Activated CD4-positive, alpha-beta T cell treated with anti-CD3 and anti-CD28 coated beads for 36 hours (primary cell): ENCODE results near the gene RALGDS. TPM values are rescaled to one million over a fixed set of nuclear protein-coding genes. Genes with fewer than 3 reads are reported as not detected.
"Not testable (repeated sequence)": the region's sequence is repeated elsewhere in the genome, so short reads cannot be mapped to it uniquely, and the experiment has no call there.

Source experiments
- ATAC-seq: fragments of 200-7000 bp; cut with Tn5 transposase; one replicate; pipeline ENCODE4 v1.10.0; 2021; ENCODE audit warnings: mild to moderate bottlenecking, moderate library complexity
- CTCF ChIA-PET: fragments of 350-600 bp; sonication (Branson Sonifier 250); formaldehyde crosslinking; loops from one replicate; lab custom pipeline; 2021; ENCODE audit warnings: antibody characterized with exemption; lab: Charles Lee
- POLR2A ChIA-PET: fragments of 350-600 bp; sonication (Branson Sonifier 250); formaldehyde crosslinking; loops from one replicate; lab custom pipeline; 2021; ENCODE audit warnings: antibody characterized with exemption, inconsistent platforms; lab: Charles Lee
- DNase-seq: peaks from one replicate; pipeline ENCODE4 v3.0.0-alpha.2; 2020
- H3K27ac Mint-ChIP-seq: one replicate; pipeline ENCODE4 v1.8.0; 2021; ENCODE audit warnings: mixed read lengths
- H3K27me3 Mint-ChIP-seq: one replicate; pipeline ENCODE4 v1.8.0; 2021; ENCODE audit warnings: mixed read lengths
- H3K36me3 Mint-ChIP-seq: one replicate; pipeline ENCODE4 v1.8.0; 2021; ENCODE audit warnings: low read depth, mixed read lengths
- H3K4me1 Mint-ChIP-seq: one replicate; pipeline ENCODE4 v1.8.0; 2021; ENCODE audit warnings: mixed read lengths
- H3K4me3 Mint-ChIP-seq: one replicate; pipeline ENCODE4 v1.8.0; 2021; ENCODE audit warnings: mild to moderate bottlenecking, moderate library complexity, mixed read lengths
- H3K9me3 Mint-ChIP-seq: one replicate; pipeline ENCODE4 v1.8.0; 2021; ENCODE audit warnings: low read depth, mixed read lengths
- intact Hi-C, 2 experiments: fragments of 100-400 bp; cut with DNase I in 1 of 2; cut with micrococcal nuclease in 1 of 2; formaldehyde crosslinking; loops; one replicate each; pipeline versions ENCODE4 v1.14.2 to v1.15.1; 2022 to 2024; cut with DNase I, micrococcal nuclease
- total RNA-seq, 2 experiments: library from RNA; stranded (reverse); gene quantifications; one replicate each; pipeline ENCODE4 v1.2.3, GENCODE V29; 2021

The RALGDS gene
- total RNA-seq, 2 experiments from 2014 or later, result 65.1 to 78.6 TPM

DNA sequence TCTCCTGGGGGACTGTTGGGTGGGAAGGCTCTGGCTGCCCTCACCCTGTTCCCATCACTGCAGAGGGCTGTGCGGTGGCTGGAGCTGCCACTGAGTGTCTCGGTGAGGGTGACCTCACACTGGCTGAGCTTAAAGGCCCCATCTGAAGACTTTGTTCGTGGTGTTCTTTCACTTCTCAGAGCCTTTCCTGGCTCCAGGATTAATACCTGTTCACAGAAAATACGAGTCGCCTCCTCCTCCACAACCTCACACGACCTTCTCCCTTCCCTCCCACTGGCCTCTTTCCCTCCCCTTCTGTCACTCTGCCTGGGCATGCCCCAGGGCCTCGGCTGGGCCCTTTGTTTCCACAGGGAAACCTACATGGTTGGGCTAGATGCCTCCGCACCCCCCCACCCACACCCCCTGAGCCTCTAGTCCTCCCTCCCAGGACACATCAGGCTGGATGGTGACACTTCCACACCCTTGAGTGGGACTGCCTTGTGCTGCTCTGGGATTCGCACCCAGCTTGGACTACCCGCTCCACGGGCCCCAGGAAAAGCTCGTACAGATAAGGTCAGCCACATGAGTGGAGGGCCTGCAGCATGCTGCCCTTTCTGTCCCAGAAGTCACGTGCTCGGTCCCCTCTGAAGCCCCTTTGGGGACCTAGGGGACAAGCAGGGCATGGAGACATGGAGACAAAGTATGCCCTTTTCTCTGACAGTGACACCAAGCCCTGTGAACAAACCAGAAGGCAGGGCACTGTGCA is 59.8 kb downstream of the RALGDS start:
- H3K27ac Mint-ChIP-seq, CTCF ChIA-PET, H3K27me3 Mint-ChIP-seq, intact Hi-C loops, H3K4me3 Mint-ChIP-seq, H3K9me3 Mint-ChIP-seq, POLR2A ChIA-PET: not testable (repeated sequence)
- Mint-ChIP-seq H3K36me3 (peaks cover 10% of the 10 kb centered on the region), H3K4me1 (peaks cover 42% of the 10 kb centered on the region)
- DNase-seq (peak; percentile 36), ATAC-seq (peak; percentile 34)

DNA sequence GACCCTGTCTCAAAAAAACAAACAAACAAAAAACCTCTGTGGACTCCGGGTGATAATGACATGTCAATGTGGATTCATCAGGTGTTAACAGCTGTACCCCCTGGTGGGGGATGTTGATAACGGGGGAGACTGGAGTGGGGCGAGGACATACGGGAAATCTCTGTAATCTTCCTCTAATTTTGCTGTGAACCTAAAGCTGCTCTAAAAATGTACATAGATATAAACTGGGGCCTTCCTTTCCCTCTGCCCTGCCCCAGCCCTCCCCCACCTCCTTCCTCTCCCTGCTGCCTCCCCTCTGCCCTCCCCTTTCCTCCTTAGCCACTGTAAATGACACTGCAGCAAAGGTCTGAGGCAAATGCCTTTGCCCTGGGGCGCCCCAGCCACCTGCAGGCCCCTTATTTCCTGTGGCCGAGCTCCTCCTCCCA is 60.6 kb downstream of the RALGDS start:
- peaks cover 48% of the 10 kb centered on the region for H3K4me1 Mint-ChIP-seq
- ChIA-PET CTCF (interaction anchor here (0.6 to 1.0 kb wide), 4 partner anchors 16 to 1006 kb away, joined by 3 to 5 read pairs (median 4); partner anchors contain the start of gene GTF3C5), POLR2A (no interaction called here)
- peak overlapping the region; percentile 72 for H3K27ac Mint-ChIP-seq
- H3K4me3 Mint-ChIP-seq, result no peak overlapping the region
- H3K36me3 Mint-ChIP-seq, result peaks cover 13% of the 10 kb centered on the region
- H3K27me3 Mint-ChIP-seq, result no peaks in the 10 kb centered on the region
- H3K9me3 Mint-ChIP-seq, result no peaks in the 10 kb centered on the region
- no peak for DNase-seq
- intact Hi-C loops, result no loop called here
- peak; percentile 17 for ATAC-seq

DNA sequence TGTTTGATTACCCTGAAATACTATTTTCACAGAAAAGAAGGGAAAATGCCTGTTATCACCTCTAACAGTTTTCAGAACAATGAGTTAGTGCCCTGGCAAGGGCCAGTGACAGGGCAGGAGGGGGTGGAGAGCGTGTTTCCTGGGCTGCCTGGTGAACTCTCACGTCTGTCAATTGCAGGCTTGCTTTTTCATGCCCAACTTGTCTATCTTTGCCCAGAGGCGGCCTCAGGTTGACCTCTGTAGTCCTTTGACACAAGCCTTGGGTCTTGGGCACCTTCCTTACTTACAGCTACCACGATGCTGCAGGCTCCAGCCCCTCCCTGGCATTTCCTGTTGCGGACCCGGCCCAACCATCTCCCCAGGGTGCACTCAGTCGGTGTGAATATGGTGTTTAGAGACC is 61.4 kb downstream of the RALGDS start:
- peak overlapping the region; percentile 31 for H3K27ac Mint-ChIP-seq
- CTCF ChIA-PET, result interaction anchor here (0.9 to 1.0 kb wide), 2 partner anchors 17 to 29 kb away, joined by 4 to 5 read pairs; partner anchors contain the start of gene GTF3C5
- intact Hi-C loops, result no loop called here
- POLR2A ChIA-PET, result no interaction called here
- H3K4me1 Mint-ChIP-seq, result peaks cover 48% of the 10 kb centered on the region
- H3K9me3 Mint-ChIP-seq, result no peaks in the 10 kb centered on the region
- peaks cover 18% of the 10 kb centered on the region for H3K36me3 Mint-ChIP-seq
- no peak overlapping the region for H3K4me3 Mint-ChIP-seq
- peak; percentile 19 for DNase-seq
- no peak for ATAC-seq
- H3K27me3 Mint-ChIP-seq, result no peaks in the 10 kb centered on the region

DNA sequence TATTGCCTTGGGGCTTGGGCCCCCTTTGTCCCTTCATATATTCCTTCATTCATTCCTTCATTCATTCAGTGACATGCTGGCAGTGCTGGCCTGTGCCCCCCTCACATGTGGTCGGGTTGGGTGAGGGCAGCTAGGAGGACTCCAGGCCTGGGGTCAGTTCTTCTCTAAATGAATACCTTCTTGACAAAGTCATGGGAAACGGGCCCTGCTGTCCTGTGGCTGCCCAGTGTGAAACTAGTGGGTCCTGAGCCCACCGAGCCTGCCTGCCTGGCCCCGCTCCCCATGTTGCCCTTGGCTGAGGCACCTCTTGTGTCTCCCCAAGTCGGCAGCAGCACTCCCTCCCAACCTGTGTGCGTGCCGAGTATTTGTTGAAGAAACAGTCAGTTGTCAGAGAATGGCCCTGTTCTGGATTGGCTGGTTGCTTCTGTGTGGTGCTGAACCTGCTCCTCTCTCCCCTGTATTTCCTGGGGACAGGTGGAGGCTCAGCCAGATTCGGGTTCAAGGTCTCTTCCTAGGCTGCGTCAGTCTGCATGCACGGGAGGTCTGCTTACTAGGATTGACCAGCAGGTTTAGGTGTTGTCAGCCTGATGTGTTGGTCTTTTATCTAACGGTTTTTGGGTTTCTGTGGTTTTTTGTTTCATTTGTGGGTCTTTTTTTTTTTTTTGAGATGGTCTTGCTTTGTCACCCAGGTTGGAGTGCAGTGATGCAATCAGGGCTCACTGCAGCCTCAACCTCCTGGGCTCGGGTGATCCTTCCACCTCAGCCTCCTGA is 62.3 kb downstream of the RALGDS start:
- Mint-ChIP-seq H3K9me3 (no peaks in the 10 kb centered on the region), H3K4me3 (no peak overlapping the region), H3K36me3 (peaks cover 24% of the 10 kb centered on the region), H3K4me1 (peaks cover 48% of the 10 kb centered on the region), H3K27ac (peak overlapping the region; percentile 44), H3K27me3 (no peaks in the 10 kb centered on the region)
- intact Hi-C loops, result no loop called here
- POLR2A ChIA-PET, result interaction anchor here (0.6 kb wide), 1 partner anchor 1423 kb away, joined by 3 read pairs; no protein-coding TSS in a partner anchor
- CTCF ChIA-PET, result interaction anchor here (1.0 kb wide), 1 partner anchor 180 kb away, joined by 3 read pairs; no protein-coding TSS in a partner anchor
- DNase-seq (peak; percentile 28), ATAC-seq (peak; percentile 14)

DNA sequence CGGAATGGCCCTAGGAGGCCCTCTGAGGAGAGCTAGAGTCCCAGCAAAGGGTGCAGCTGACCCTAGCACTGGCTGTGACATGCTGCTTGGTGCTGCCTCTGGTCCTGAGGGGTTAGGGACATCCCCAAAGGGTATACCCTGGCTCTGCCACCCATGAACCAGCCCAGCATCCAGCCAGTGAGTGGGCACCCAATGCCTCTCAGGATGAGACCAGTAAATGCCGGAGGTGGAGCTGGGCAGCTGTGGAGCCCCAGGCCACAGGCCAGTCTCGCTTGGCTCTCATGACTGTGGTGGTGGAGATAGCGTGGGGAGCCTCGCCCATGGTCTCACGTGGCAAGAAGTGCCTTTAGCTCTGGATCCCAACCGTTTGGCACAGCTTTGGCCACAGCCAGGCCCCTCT is 63.0 kb downstream of the RALGDS start:
- intact Hi-C loops, result no loop called here
- ATAC-seq, result no peak
- Mint-ChIP-seq H3K4me3 (no peak overlapping the region), H3K27me3 (no peaks in the 10 kb centered on the region), H3K4me1 (peaks cover 48% of the 10 kb centered on the region), H3K27ac (no peak overlapping the region), H3K9me3 (no peaks in the 10 kb centered on the region), H3K36me3 (peaks cover 27% of the 10 kb centered on the region)
- ChIA-PET CTCF (interaction anchor here (0.6 to 2.2 kb wide), 4 partner anchors 14 to 180 kb away, joined by 3 to 6 read pairs (median 4); no protein-coding TSS in a partner anchor), POLR2A (interaction anchor here (0.6 kb wide), 1 partner anchor 1423 kb away, joined by 3 read pairs; no protein-coding TSS in a partner anchor)
- no peak for DNase-seq

DNA sequence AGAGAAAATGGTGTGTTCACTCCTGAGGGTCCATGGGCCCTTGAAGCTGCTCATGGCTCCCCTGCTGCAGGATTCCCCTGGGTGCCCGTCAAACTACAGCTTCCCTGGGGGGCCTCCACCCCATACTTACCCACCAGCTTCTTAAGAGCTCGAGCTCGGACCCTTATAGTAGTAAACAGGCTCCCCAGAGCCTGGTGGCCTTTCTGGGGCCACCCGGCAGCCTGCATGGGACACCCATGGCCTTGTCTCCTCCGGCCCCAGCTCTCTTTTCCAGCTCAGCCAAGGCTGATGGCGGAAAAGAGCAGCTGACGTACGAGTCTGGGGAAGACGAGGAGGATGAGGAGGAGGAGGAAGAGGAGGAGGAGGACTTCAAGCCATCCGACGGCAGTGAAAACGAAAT is 63.5 kb downstream of the RALGDS start:
- POLR2A ChIA-PET, result no interaction called here
- Mint-ChIP-seq H3K9me3 (no peaks in the 10 kb centered on the region), H3K4me1 (peaks cover 47% of the 10 kb centered on the region), H3K27me3 (no peaks in the 10 kb centered on the region), H3K36me3 (peaks cover 27% of the 10 kb centered on the region), H3K4me3 (no peak overlapping the region), H3K27ac (peak overlapping the region; percentile 31)
- CTCF ChIA-PET, result interaction anchor here (0.6 to 2.2 kb wide), 5 partner anchors 14 to 181 kb away, joined by 3 to 6 read pairs (median 3); no protein-coding TSS in a partner anchor
- no peak for ATAC-seq
- intact Hi-C loops, result no loop called here
- DNase-seq, result no peak

DNA sequence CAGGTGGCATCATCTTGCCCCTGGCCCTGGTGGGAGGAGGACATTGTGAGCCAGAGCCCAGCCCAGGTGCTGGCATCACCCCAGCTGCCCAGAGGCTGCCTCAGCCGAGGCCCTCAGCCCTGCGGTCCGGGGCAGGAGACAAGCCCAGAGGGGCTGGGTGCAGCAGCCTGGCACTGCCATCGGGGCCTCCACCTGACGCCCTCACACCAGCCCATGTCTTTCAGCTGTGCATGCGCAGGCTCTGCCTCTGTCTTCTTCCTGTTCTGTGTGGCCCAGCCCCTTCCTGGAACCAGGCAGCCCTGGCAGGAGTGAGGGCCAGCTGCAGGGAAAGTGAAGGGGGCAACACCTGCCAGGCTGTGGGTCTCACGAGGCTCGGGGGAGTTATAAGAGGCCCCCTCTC is 64.0 kb downstream of the RALGDS start:
- ChIA-PET CTCF (interaction anchor here (1.0 to 2.2 kb wide), 4 partner anchors 15 to 129 kb away, joined by 3 to 6 read pairs (median 3); no protein-coding TSS in a partner anchor), POLR2A (no interaction called here)
- no peaks in the 10 kb centered on the region for H3K27me3 Mint-ChIP-seq
- DNase-seq, result peak; percentile 48
- H3K4me3 Mint-ChIP-seq, result no peak overlapping the region
- peak; percentile 59 for ATAC-seq
- intact Hi-C loops, result no loop called here
- no peaks in the 10 kb centered on the region for H3K9me3 Mint-ChIP-seq
- H3K36me3 Mint-ChIP-seq, result peaks cover 28% of the 10 kb centered on the region
- H3K27ac Mint-ChIP-seq, result no peak overlapping the region
- H3K4me1 Mint-ChIP-seq, result peaks cover 46% of the 10 kb centered on the region

DNA sequence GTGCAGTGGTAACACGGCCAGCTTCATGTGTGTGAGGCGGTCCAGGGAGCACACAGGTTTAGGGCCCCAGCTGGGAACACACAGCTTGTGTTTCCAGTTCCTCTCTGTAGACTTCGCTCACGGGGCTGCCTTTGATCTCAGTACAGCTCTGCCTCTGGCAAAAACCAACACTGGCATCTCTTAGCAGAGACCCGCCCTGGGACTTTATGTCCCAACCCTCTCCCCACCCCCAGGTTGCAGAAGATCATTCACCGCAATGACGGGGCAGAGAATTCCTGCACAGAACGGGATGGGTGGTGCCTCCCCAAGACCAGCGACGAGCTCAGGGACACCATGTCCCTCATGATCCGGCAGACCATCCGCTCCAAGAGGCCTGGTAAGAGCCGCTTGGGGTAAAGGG is 64.5 kb downstream of the RALGDS start:
- H3K36me3 Mint-ChIP-seq, result peaks cover 32% of the 10 kb centered on the region
- no peaks in the 10 kb centered on the region for H3K27me3 Mint-ChIP-seq
- intact Hi-C loops, result no loop called here
- ATAC-seq (no peak), DNase-seq (no peak)
- H3K4me3 Mint-ChIP-seq, result no peak overlapping the region
- H3K27ac Mint-ChIP-seq, result peak overlapping the region; percentile 63
- peaks cover 46% of the 10 kb centered on the region for H3K4me1 Mint-ChIP-seq
- ChIA-PET CTCF (interaction anchor here (0.6 to 2.2 kb wide), 5 partner anchors 15 to 130 kb away, joined by 3 to 6 read pairs (median 3); no protein-coding TSS in a partner anchor), POLR2A (no interaction called here)
- no peaks in the 10 kb centered on the region for H3K9me3 Mint-ChIP-seq

DNA sequence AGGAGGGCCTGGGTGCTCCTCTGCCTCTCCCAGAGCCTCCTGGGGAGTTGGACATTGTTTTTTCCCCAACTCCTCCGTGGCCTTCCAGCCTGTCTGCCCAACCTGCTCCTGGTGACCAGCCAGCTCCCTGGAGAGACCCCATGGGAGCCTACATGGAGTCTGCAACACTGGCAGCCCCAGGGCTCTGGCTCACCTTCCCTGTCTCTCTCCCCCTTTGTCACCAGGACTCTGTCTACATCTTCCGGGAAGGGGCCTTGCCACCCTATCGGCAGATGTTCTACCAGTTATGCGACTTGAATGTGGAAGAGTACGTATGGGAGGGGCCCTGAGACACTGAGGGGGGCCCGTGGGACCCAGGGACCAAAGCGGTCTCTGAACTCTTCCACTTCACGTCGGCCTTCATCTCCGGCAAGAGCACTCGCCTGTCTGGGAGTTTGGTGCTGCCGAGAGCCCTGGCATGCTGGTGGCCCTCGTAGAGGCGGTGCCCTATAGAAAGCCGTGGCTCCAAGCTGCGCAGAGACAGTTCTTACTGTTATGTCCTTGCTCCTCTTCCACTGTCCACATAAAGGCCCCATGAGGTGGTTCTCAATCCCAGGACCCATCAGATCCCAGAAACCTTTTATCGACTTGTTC is 65.1 kb downstream of the RALGDS start:
- ATAC-seq, result no peak
- H3K4me3 Mint-ChIP-seq, result no peak overlapping the region
- ChIA-PET CTCF (interaction anchor here (0.6 to 2.2 kb wide), 3 partner anchors 26 to 88 kb away, joined by 3 to 6 read pairs (median 4); no protein-coding TSS in a partner anchor), POLR2A (no interaction called here)
- no peaks in the 10 kb centered on the region for H3K9me3 Mint-ChIP-seq
- DNase-seq, result no peak
- intact Hi-C loops, result no loop called here
- no peaks in the 10 kb centered on the region for H3K27me3 Mint-ChIP-seq
- peak overlapping the region; percentile 63 for H3K27ac Mint-ChIP-seq
- peaks cover 34% of the 10 kb centered on the region for H3K36me3 Mint-ChIP-seq
- peaks cover 43% of the 10 kb centered on the region for H3K4me1 Mint-ChIP-seq

DNA sequence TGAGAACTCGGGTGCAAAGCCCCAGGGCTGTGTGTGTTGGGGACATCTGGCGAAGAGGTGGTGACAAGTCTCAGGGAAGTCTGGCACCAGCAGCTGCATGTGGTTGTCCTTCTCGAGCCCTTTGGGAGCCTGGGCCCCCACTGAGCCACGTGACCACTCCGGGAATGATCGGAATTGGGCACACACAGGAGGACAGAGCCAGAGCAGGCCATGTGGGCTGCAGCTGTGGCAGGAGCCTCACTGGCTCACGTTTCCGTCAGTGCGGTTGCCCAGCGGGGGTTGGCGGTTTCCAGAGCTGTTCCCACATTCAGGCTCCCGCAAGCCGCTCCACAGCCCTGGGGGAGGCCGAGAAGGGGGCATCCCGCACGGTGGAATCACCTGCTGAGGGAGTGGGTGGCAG is 66.1 kb downstream of the RALGDS start:
- H3K27ac Mint-ChIP-seq, result no peak overlapping the region
- peaks cover 38% of the 10 kb centered on the region for H3K36me3 Mint-ChIP-seq
- ChIA-PET CTCF (no interaction called here), POLR2A (no interaction called here)
- intact Hi-C loops, result no loop called here
- H3K4me1 Mint-ChIP-seq, result peaks cover 36% of the 10 kb centered on the region
- H3K4me3 Mint-ChIP-seq, result no peak overlapping the region
- H3K27me3 Mint-ChIP-seq, result no peaks in the 10 kb centered on the region
- ATAC-seq, result no peak
- no peaks in the 10 kb centered on the region for H3K9me3 Mint-ChIP-seq
- no peak for DNase-seq
